Measurements from ENCODE around the gene SLC8A2.

DNA sequence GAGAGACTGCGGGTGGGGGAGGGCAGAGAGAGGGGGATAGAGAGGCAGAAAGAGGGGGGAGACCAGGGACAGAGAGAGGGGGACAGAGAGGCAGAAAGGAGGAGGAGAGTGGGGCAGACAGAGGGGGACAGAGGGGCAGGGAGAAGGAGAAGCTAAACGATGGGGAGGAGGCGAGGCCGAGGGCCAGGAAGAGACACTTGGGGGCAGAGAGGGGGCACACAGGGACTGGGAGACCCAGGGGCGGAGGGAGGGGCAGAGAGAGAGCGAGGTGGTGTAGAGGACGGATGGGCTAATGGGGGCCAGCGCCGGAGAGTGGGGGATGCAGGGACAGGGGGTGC, 53.0 kb downstream of the SLC8A2 start:
- TF ChIP-seq SUZ12 (IDR thresholded peaks at IDR 0.05; ENCODE audit: extremely low read depth, insufficient read depth, insufficient read length) (no peak), YY1 (IDR thresholded peaks at IDR 0.05; ENCODE audit: insufficient read depth, insufficient read length) (no peak)

All from NT2/D1 (cell line).